K562 (cell line): ENCODE results near the gene MAP3K4. TPM values are rescaled to one million over a fixed set of nuclear protein-coding genes. Genes with fewer than 3 reads are reported as not detected.

Experiments
- ATAC-seq: fragments of 200-7000 bp; cut with Tn5 transposase; 3 replicates; pipeline ENCODE4 v1.9.1; 2020; ENCODE audit warnings: moderate library complexity
- BruUV-seq: library from RNA; stranded (reverse); fragments of 400-500 nt; replicated peaks from 2 replicates; lab custom pipeline; 2021; lab: Mats Ljungman, UMichigan
- CTCF ChIA-PET: fragments of 300-600 bp; formaldehyde crosslinking; extraction: SDS; loops from one replicate; lab custom pipeline; 2021; ENCODE audit warnings: low intra/inter-chr PET ratio; lab: Yijun Ruan, JAX
- POLR2A ChIA-PET: fragments of 300-600, 350-650 bp; sonication (Branson Sonifier 250); formaldehyde crosslinking; extraction: SDS; loops from one replicate; lab custom pipeline; 2021; ENCODE audit warnings: antibody characterized with exemption, inconsistent platforms; lab: Yijun Ruan, JAX
- DNase-seq, 4 experiments: peaks; one replicate each; pipeline versions ENCODE4 v3.0.0 to v3.0.0-alpha.2; 2011 to 2018; ENCODE audit warnings: low spot score in 3 of 4, mixed read lengths in 3 of 4; ENCODE audit errors: extremely low read depth in 1 of 4
- FAIRE-seq: peaks from 2 replicates; lab custom pipeline; 2011; peaks lifted over from hg19 to GRCh38; lab: Jason Lieb, UNC
- H2AFZ ChIP-seq: 2 replicates; pipeline ENCODE4 v1.6.0; 2011; ENCODE audit warnings: low read depth, low read length, control low read depth, inconsistent platforms
- H3K27ac ChIP-seq: fragments of 200-600 bp; 3 replicates; pipeline ENCODE4 v1.8.0; 2011; ENCODE audit warnings: low read depth, mild to moderate bottlenecking, control low read depth, inconsistent platforms, low read length, moderate library complexity, mixed read lengths; ENCODE audit errors: extremely low read depth
- H3K27me3 ChIP-seq, 2 experiments: fragments of 300-600 bp in 1 of 2; 2 replicates in 1 of 2; 3 replicates in 1 of 2; pipeline versions ENCODE4 v1.6.0 to v1.8.0; 2011; ENCODE audit warnings: inconsistent platforms in 2 of 2, low read length in 2 of 2, mild to moderate bottlenecking in 1 of 2, mixed read lengths in 1 of 2, moderate library complexity in 1 of 2; ENCODE audit not compliant: control insufficient read depth in 2 of 2, insufficient read depth in 2 of 2
- H3K36me3 ChIP-seq: fragments of 300-600 bp; 3 replicates; pipeline ENCODE4 v1.8.0; 2011; ENCODE audit warnings: mild to moderate bottlenecking, low read length, inconsistent platforms; ENCODE audit not compliant: control insufficient read depth, insufficient read depth
- H3K4me1 ChIP-seq, 2 experiments: fragments of 200-600 bp in 1 of 2; replicated peaks in 1 of 2; 2 replicates in 1 of 2; 3 replicates in 1 of 2; pipeline versions ENCODE4 v1.5.1 to v1.8.0; 2011; ENCODE audit warnings: inconsistent platforms in 2 of 2, low read length in 2 of 2, mild to moderate bottlenecking in 1 of 2, mixed read lengths in 1 of 2, moderate library complexity in 1 of 2; ENCODE audit not compliant: control insufficient read depth in 2 of 2, insufficient read depth in 2 of 2
- H3K4me2 ChIP-seq: 2 replicates; pipeline ENCODE4 v1.6.1; 2011; ENCODE audit warnings: low read length, control low read depth, inconsistent platforms, mixed read lengths; ENCODE audit not compliant: insufficient read depth
- H3K4me3 ChIP-seq: fragments of 200-600 bp; sonication (generic), shearing (Covaris generic); 2 replicates; pipeline ENCODE4 v1.5.1; 2016; ENCODE audit warnings: control low read depth, inconsistent platforms
- H3K79me2 ChIP-seq: fragments of 200-600 bp; 3 replicates; pipeline ENCODE4 v1.8.0; 2011; ENCODE audit warnings: low read length, inconsistent platforms; ENCODE audit not compliant: control insufficient read depth, insufficient read depth
- H3K9ac ChIP-seq, 2 experiments: 2 replicates each; pipeline versions ENCODE4 v1.6.0 to v1.6.1; 2011; ENCODE audit warnings: low read depth in 2 of 2, low read length in 2 of 2, control low read depth in 1 of 2, inconsistent platforms in 1 of 2, mild to moderate bottlenecking in 1 of 2, mixed read lengths in 1 of 2; ENCODE audit not compliant: insufficient read depth in 1 of 2
- H3K9me1 ChIP-seq: one replicate; pipeline ENCODE4 v1.6.0; 2011; ENCODE audit warnings: inconsistent platforms, mild to moderate bottlenecking, low read length, moderate library complexity; ENCODE audit not compliant: control insufficient read depth, insufficient read depth
- H3K9me3 ChIP-seq: replicated peaks from 2 replicates; pipeline ENCODE4 v1.5.1; 2011; ENCODE audit warnings: low read depth, low read length, inconsistent platforms; ENCODE audit not compliant: control insufficient read depth, insufficient read depth
- H4K20me1 ChIP-seq: replicated peaks from 2 replicates; pipeline ENCODE4 v1.6.1; 2011; ENCODE audit warnings: low read length, inconsistent platforms, mixed read lengths; ENCODE audit not compliant: control insufficient read depth, insufficient read depth
- C11orf30 ChIP-seq: fragments of 450-650 bp; IDR thresholded peaks from 2 replicates; pipeline ENCODE4 v1.6.1; 2016; ENCODE audit warnings: low read depth, mild to moderate bottlenecking
- ZNF316 ChIP-seq: fragments of 450-650 bp; IDR thresholded peaks from 2 replicates; pipeline ENCODE4 v1.6.1; 2016
- WGBS: fragments of 100-300 bp; shearing (Covaris generic); methylation state at CpG from one replicate; pipeline ENCODE4 v1.1.6; 2016; ENCODE audit warnings: low coverage, mixed read lengths; ENCODE audit not compliant: insufficient coverage; ENCODE audit errors: missing lambda C conversion rate; 5-methylcytosine and 5-hydroxymethylcytosine counted together
- in situ Hi-C: fragments of 300-500 bp; cut with MboI; formaldehyde crosslinking; loops from 4 replicates; pipeline ENCODE4 v1.15.0; 2018; ENCODE audit warnings: inconsistent platforms, mixed read lengths
- intact Hi-C: fragments of 100-400 bp; cut with micrococcal nuclease; formaldehyde crosslinking; loops from 2 replicates; pipeline ENCODE4 v1.14.2; 2022
- polyA plus RNA-seq, 8 experiments: library from polyadenylated mRNA; depleted of rRNA in 4 of 8; stranded (reverse) in 5 of 8; unstranded in 3 of 8; fragments of >200 nt; fragmentation: Nextera tagmentation in 2 of 8; fragmentation: Illumina TruSeq in 1 of 8; extraction: Ambion mirVana in 2 of 8; extraction: Trizol in 1 of 8; gene quantifications; 2 replicates each; pipeline versions ENCODE4 v1.2.1 to v1.2.3, GENCODE V29; 2011 to 2014; ENCODE audit warnings: inconsistent platforms in 1 of 8, missing spikeins in 1 of 8
- total RNA-seq, 7 experiments: library from RNA; depleted of rRNA in 6 of 7; stranded (reverse); fragments of >200 nt in 6 of 7; fragmentation: Illumina TruSeq in 2 of 7; extraction: Trizol in 2 of 7; gene quantifications; 2 replicates each; pipeline versions ENCODE4 v1.2.1 to v1.2.3, GENCODE V29; 2011 to 2021; ENCODE audit warnings: low replicate concordance in 1 of 7
- TF ChIP-seq, protein P1 (sequence below): IDR thresholded peaks from 2 replicates; pipeline ENCODE4 v1.6.1; 2012; ENCODE audit warnings: low read depth, low read length, improper control_type of control experiment, borderline replicate concordance

MAP3K4 gene
- total and polyA plus RNA-seq, 9 of the 15 experiments (the other 6 are each of a cell fraction or from before 2014, with no cell fraction given), result 21.0 to 77.2 (median 48.9) TPM

DNA sequence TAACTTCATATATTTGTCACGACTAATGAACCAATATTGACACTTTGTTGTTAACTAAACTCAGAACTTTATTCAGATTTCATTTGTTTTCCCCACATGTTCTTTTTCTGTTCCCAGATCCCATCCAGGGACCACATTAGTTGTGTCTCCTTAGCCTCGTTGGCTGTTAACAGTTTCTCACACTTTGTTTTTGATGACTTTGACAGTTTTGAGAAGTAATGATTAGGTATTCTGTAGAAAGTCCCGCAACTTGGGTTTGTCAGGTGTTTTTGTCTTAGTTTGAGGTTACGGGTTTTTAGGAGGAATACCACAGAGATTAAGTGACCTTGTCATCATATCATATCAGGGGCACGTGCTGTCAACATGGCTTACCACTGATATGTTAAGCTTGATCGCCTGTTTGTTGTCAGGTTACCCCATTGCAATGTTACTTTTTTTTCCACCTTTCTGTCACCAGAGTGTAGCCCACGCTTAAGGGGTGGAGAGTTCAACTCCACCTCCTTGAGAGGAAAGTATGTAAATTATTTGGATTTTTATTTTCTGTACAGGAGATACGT is 32.9 kb downstream of the MAP3K4 start:
- no TSS peak for BruUV-seq
- H3K9me3 ChIP-seq, result peaks cover 6% of the 10 kb centered on the region
- no peak overlapping the region for H3K4me3 ChIP-seq
- ChIA-PET POLR2A (interaction anchor here (1.1 kb wide), 1 partner anchor 8 kb away, joined by 3 read pairs; no protein-coding TSS in a partner anchor), CTCF (no interaction called here)
- H3K27ac ChIP-seq, result no peak overlapping the region
- no peaks in the 10 kb centered on the region for H3K27me3 ChIP-seq
- peaks cover 4% of the 10 kb centered on the region; the same call in 1 of the 2 replicates for H4K20me1 ChIP-seq
- H3K4me1 ChIP-seq, result peaks cover 0 to 12% of the 10 kb centered on the region in 2 experiments; a peak in 3 of 5 replicates
- in situ Hi-C loops (no loop called here), intact Hi-C loops (no loop called here)
- 73% methylated on average over 8 of the region's 8 CpGs for WGBS
- H3K9ac ChIP-seq, result no peak overlapping the region
- TF ChIP-seq, protein P1, sequence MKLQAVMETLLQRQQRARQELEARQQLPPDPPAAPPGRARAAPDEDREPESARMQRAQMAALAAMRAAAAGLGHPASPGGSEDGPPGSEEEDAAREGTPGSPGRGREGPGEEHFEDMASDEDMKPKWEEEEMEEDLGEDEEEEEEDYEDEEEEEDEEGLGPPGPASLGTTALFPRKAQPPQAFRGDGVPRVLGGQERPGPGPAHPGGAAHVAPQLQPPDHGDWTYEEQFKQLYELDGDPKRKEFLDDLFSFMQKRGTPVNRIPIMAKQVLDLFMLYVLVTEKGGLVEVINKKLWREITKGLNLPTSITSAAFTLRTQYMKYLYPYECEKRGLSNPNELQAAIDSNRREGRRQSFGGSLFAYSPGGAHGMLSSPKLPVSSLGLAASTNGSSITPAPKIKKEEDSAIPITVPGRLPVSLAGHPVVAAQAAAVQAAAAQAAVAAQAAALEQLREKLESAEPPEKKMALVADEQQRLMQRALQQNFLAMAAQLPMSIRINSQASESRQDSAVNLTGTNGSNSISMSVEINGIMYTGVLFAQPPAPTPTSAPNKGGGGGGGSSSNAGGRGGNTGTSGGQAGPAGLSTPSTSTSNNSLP, result no peak
- TF ChIP-seq C11orf30 (peak; percentile 22; the same call in 1 of the 2 replicates), ZNF316 (peak; percentile 63)
- no peak for ATAC-seq
- DNase-seq, result no peak
- H3K9me1 ChIP-seq, result no peaks in the 10 kb centered on the region
- H3K79me2 ChIP-seq, result peaks cover 79% of the 10 kb centered on the region
- no peak overlapping the region for H2AFZ ChIP-seq
- H3K4me2 ChIP-seq, result no peak overlapping the region
- FAIRE-seq, result no peak
- H3K36me3 ChIP-seq, result peaks cover 18% of the 10 kb centered on the region
